Measurements from ENCODE around the gene PNLIPRP3. TPM values are rescaled to one million over a fixed set of nuclear protein-coding genes. Genes with fewer than 3 reads are reported as not detected.

PNLIPRP3 gene
- total RNA-seq, 1 donor from 2014 or later, result not detected

- no peak for DNase-seq (ENCODE audit: low read depth)
- TF ChIP-seq CTCF (IDR thresholded peaks at IDR 0.05; ENCODE audit: insufficient read depth, low read length, poor library complexity, severe bottlenecking), result no peak
- Histone ChIP-seq H3K36me3 (ENCODE audit: control insufficient read depth, insufficient read depth, low read length) (no peaks in the 10 kb centered on the region), H3K27me3 (ENCODE audit: control insufficient read depth, insufficient read depth, low read length) (no peaks in the 10 kb centered on the region), H3K4me3 (ENCODE audit: low read depth, low read length) (no peak overlapping the region)
These were observed 24.7 kb downstream of the PNLIPRP3 start for GRCh38 chr10:116452338-116452720.

GRCh38 chr10:116457488-116457887 lies 29.8 kb downstream of the PNLIPRP3 start:
- no peaks in the 10 kb centered on the region for H3K27me3 ChIP-seq (ENCODE audit: control insufficient read depth, insufficient read depth, low read length)
- no peaks in the 10 kb centered on the region for H3K36me3 ChIP-seq (ENCODE audit: control insufficient read depth, insufficient read depth, low read length)
- no peak for TF ChIP-seq CTCF (IDR thresholded peaks at IDR 0.05; ENCODE audit: insufficient read depth, low read length, poor library complexity, severe bottlenecking)
- no peak for DNase-seq (ENCODE audit: low read depth)
- H3K4me3 ChIP-seq (ENCODE audit: low read depth, low read length), result no peak overlapping the region

- Histone ChIP-seq H3K4me3 (ENCODE audit: low read depth, low read length) (no peak overlapping the region), H3K36me3 (ENCODE audit: control insufficient read depth, insufficient read depth, low read length) (no peaks in the 10 kb centered on the region), H3K27me3 (ENCODE audit: control insufficient read depth, insufficient read depth, low read length) (no peaks in the 10 kb centered on the region)
- DNase-seq (ENCODE audit: low read depth), result no peak
- TF ChIP-seq CTCF (IDR thresholded peaks at IDR 0.05; ENCODE audit: insufficient read depth, low read length, poor library complexity, severe bottlenecking), result no peak
These were observed 32.6 kb downstream of the PNLIPRP3 start for GRCh38 chr10:116460219-116460618.

GRCh38 chr10:116461680-116462079 lies 34.0 kb downstream of the PNLIPRP3 start:
- no peak for DNase-seq (ENCODE audit: low read depth)
- H3K27me3 ChIP-seq (ENCODE audit: control insufficient read depth, insufficient read depth, low read length), result no peaks in the 10 kb centered on the region
- no peak for TF ChIP-seq CTCF (IDR thresholded peaks at IDR 0.05; ENCODE audit: insufficient read depth, low read length, poor library complexity, severe bottlenecking)
- no peak overlapping the region for H3K4me3 ChIP-seq (ENCODE audit: low read depth, low read length)
- H3K36me3 ChIP-seq (ENCODE audit: control insufficient read depth, insufficient read depth, low read length), result no peaks in the 10 kb centered on the region

GRCh38 chr10:116464257-116464656 lies 36.6 kb downstream of the PNLIPRP3 start:
- no peak for TF ChIP-seq CTCF (IDR thresholded peaks at IDR 0.05; ENCODE audit: insufficient read depth, low read length, poor library complexity, severe bottlenecking)

GRCh38 chr10:116465546-116465945 lies 37.9 kb downstream of the PNLIPRP3 start:
- Histone ChIP-seq H3K4me3 (ENCODE audit: low read depth, low read length) (no peak overlapping the region), H3K27me3 (ENCODE audit: control insufficient read depth, insufficient read depth, low read length) (no peaks in the 10 kb centered on the region), H3K36me3 (ENCODE audit: control insufficient read depth, insufficient read depth, low read length) (no peaks in the 10 kb centered on the region)
- no peak for DNase-seq (ENCODE audit: low read depth)
- TF ChIP-seq CTCF (IDR thresholded peaks at IDR 0.05; ENCODE audit: insufficient read depth, low read length, poor library complexity, severe bottlenecking), result no peak

More at GRCh38 chr10:116464257-116464656, 36.6 kb downstream of the PNLIPRP3 start:
- H3K4me3 ChIP-seq (ENCODE audit: low read depth, low read length), result no peak overlapping the region
- DNase-seq (ENCODE audit: low read depth), result no peak
- H3K36me3 ChIP-seq (ENCODE audit: control insufficient read depth, insufficient read depth, low read length), result no peaks in the 10 kb centered on the region
- no peaks in the 10 kb centered on the region for H3K27me3 ChIP-seq (ENCODE audit: control insufficient read depth, insufficient read depth, low read length)

Data from kidney epithelial cell (primary cell).